ENCODE results near the gene STK11.

Gene STK11

GRCh38 chr19:1224847-1225246 lies 19.3 kb downstream of the STK11 start:
- Histone ChIP-seq H3K27ac (no peak overlapping the region), H3K4me3 (no peak overlapping the region)
- no peak for TF ChIP-seq CTCF (IDR thresholded peaks at IDR 0.05)
- DNase-seq (ENCODE audit: low spot score): no peak

GRCh38 chr19:1225440-1226226 lies 20.1 kb downstream of the STK11 start:
- no peak for DNase-seq (ENCODE audit: low spot score)
- no peak overlapping the region for H3K4me3 ChIP-seq
- no peak for TF ChIP-seq CTCF (IDR thresholded peaks at IDR 0.05)
- no peak overlapping the region for H3K27ac ChIP-seq

- no peak for TF ChIP-seq CTCF (IDR thresholded peaks at IDR 0.05)
- Histone ChIP-seq H3K27ac (no peak overlapping the region), H3K4me3 (no peak overlapping the region)
- DNase-seq (ENCODE audit: low spot score): no peak
Observed at GRCh38 chr19:1226227-1226518, 20.6 kb downstream of the STK11 start.

- no peak overlapping the region for H3K27ac ChIP-seq
- H3K4me3 ChIP-seq: no peak overlapping the region
- TF ChIP-seq CTCF (IDR thresholded peaks at IDR 0.05): no peak
- DNase-seq (ENCODE audit: low spot score): no peak
Observed at GRCh38 chr19:1226522-1227303, 21.1 kb downstream of the STK11 start.

- Histone ChIP-seq H3K4me3 (no peak overlapping the region), H3K27ac (no peak overlapping the region)
- no peak for DNase-seq (ENCODE audit: low spot score)
- TF ChIP-seq CTCF (IDR thresholded peaks at IDR 0.05): no peak
Observed at GRCh38 chr19:1227304-1228054, 21.9 kb downstream of the STK11 start.

- no peak for TF ChIP-seq CTCF (IDR thresholded peaks at IDR 0.05)
- no peak for DNase-seq (ENCODE audit: low spot score)
- H3K27ac ChIP-seq: no peak overlapping the region
- no peak overlapping the region for H3K4me3 ChIP-seq
Observed at GRCh38 chr19:1228161-1228957, 22.8 kb downstream of the STK11 start.

Measured in coronary artery (tissue), 2 donors.